Keratinocyte (primary cell): Measurements from ENCODE around the gene SMIM27. TPM values are rescaled to one million over a fixed set of nuclear protein-coding genes. Genes with fewer than 3 reads are reported as not detected.
A peak's percentile ranks its signal among the peaks of the same experiment; 100 is the strongest.

ENCODE experiments used
- DNase-seq: peaks from one replicate; pipeline ENCODE4 v3.0.0-alpha.2; 2011; ENCODE audit warnings: low read depth, missing footprints, low spot score
- FAIRE-seq: peaks from 2 replicates; lab custom pipeline; 2011; peaks lifted over from hg19 to GRCh38; lab: Jason Lieb, UNC
- H2AFZ ChIP-seq: 2 replicates; pipeline ENCODE4 v1.6.0; 2012; ENCODE audit warnings: low read length, control low read depth, inconsistent platforms; ENCODE audit not compliant: control insufficient read depth
- H3K27ac ChIP-seq: 2 replicates; pipeline ENCODE4 v1.5.1; 2011; ENCODE audit warnings: low read length; ENCODE audit not compliant: control insufficient read depth, insufficient read depth
- H3K27me3 ChIP-seq: 3 replicates; pipeline ENCODE4 v1.6.0; 2011; ENCODE audit warnings: low read length; ENCODE audit not compliant: control insufficient read depth, insufficient read depth; ENCODE audit errors: extremely low read depth
- H3K36me3 ChIP-seq, 2 experiments: 2 replicates in 1 of 2; 3 replicates in 1 of 2; pipeline ENCODE4 v1.5.1; 2011; ENCODE audit warnings: low read length in 2 of 2, mild to moderate bottlenecking in 1 of 2; ENCODE audit not compliant: control insufficient read depth in 2 of 2, insufficient read depth in 2 of 2; ENCODE audit errors: extremely low read depth in 1 of 2
- H3K4me1 ChIP-seq: 3 replicates; pipeline ENCODE4 v1.5.1; 2011; ENCODE audit warnings: low read length; ENCODE audit not compliant: control insufficient read depth, insufficient read depth; ENCODE audit errors: extremely low read depth
- H3K4me2 ChIP-seq: 3 replicates; pipeline ENCODE4 v1.6.0; 2011; ENCODE audit warnings: low read depth, low read length; ENCODE audit not compliant: control insufficient read depth, insufficient read depth; ENCODE audit errors: extremely low read depth
- H3K4me3 ChIP-seq, 3 experiments: fragments of 200-600 bp in 1 of 3; sonication (generic) in 1 of 3; 2 replicates in 2 of 3; 3 replicates in 1 of 3; pipeline ENCODE4 v1.5.1; 2011 to 2016; ENCODE audit warnings: low read length in 3 of 3, mild to moderate bottlenecking in 3 of 3, control low read depth in 2 of 3, inconsistent platforms in 1 of 3, low read depth in 1 of 3, mixed read lengths in 1 of 3, mixed run types in 1 of 3, moderate library complexity in 1 of 3; ENCODE audit not compliant: control insufficient read depth in 2 of 3, insufficient read depth in 2 of 3; ENCODE audit errors: extremely low read depth in 1 of 3
- H3K79me2 ChIP-seq: 2 replicates; pipeline ENCODE4 v1.6.0; 2012; ENCODE audit warnings: low read length; ENCODE audit not compliant: control insufficient read depth, insufficient read depth
- H3K9ac ChIP-seq: 3 replicates; pipeline ENCODE4 v1.6.0; 2011; ENCODE audit warnings: low read length; ENCODE audit not compliant: control insufficient read depth, insufficient read depth; ENCODE audit errors: extremely low read depth
- H3K9me1 ChIP-seq: 3 replicates; pipeline ENCODE4 v1.6.0; 2011; ENCODE audit warnings: low read length; ENCODE audit not compliant: control insufficient read depth, insufficient read depth; ENCODE audit errors: extremely low read depth
- H3K9me3 ChIP-seq: 2 replicates; pipeline ENCODE4 v1.5.1; 2012; ENCODE audit warnings: low read depth, low read length; ENCODE audit not compliant: control insufficient read depth
- H4K20me1 ChIP-seq: 3 replicates; pipeline ENCODE4 v1.6.0; 2011; ENCODE audit warnings: low read length; ENCODE audit not compliant: control insufficient read depth, insufficient read depth; ENCODE audit errors: extremely low read depth
- CTCF ChIP-seq, 3 experiments: IDR thresholded peaks in 1 of 3; conservative IDR thresholded peaks in 1 of 3; optimal IDR thresholded peaks in 1 of 3; 2 replicates in 2 of 3; 3 replicates in 1 of 3; pipeline versions ENCODE3 to v1.5.1; 2011; ENCODE audit warnings: low read length in 3 of 3, mild to moderate bottlenecking in 3 of 3, moderate library complexity in 2 of 3, control low read depth in 1 of 3, inconsistent platforms in 1 of 3; ENCODE audit not compliant: insufficient read depth in 2 of 3; ENCODE audit errors: extremely low read depth in 1 of 3
- EZH2 ChIP-seq: IDR thresholded peaks from one replicate; pipeline ENCODE4 v1.6.1; 2012; ENCODE audit warnings: inconsistent platforms, mild to moderate bottlenecking, low read length, moderate library complexity
- dilution Hi-C: fragments of 300-500 bp; cut with MboI; formaldehyde crosslinking; loops from one replicate; pipeline ENCODE4 v1.7.0; 2020; ENCODE audit warnings: low sequenced_read_pairs; ENCODE audit not compliant: extremely low pct_ligation_motif_present
- polyA plus RNA-seq, 5 experiments: library from polyadenylated mRNA; depleted of rRNA in 3 of 5; stranded (reverse) in 3 of 5; stranded (forward) in 1 of 5; unstranded in 1 of 5; fragments of >200 nt; gene quantifications; 1 replicate in 1 of 5; 2 replicates in 3 of 5; 3 replicates in 1 of 5; pipeline versions ENCODE4 v1.2.1 to v1.2.3, GENCODE V29; 2011 to 2012; ENCODE audit warnings: missing spikeins in 2 of 5, low read depth in 1 of 5, low replicate concordance in 1 of 5

Gene SMIM27
- polyA plus RNA-seq, 1 donor (not counting 4 experiments of a cell fraction or from before 2014, with no cell fraction given) = 13.0 TPM

- Histone ChIP-seq H3K9ac (peak overlapping the region; percentile 91), H3K4me1 (peaks cover 12% of the 10 kb centered on the region), H3K9me1 (no peaks in the 10 kb centered on the region), H4K20me1 (peaks cover 3% of the 10 kb centered on the region), H3K36me3 (peaks cover 2 to 3% of the 10 kb centered on the region in 2 experiments), H3K4me3 (peak overlapping the region; percentile 64 to 97 (median 77)), H3K27me3 (no peaks in the 10 kb centered on the region), H3K9me3 (no peaks in the 10 kb centered on the region), H3K4me2 (peak overlapping the region; percentile 94), H2AFZ (peak overlapping the region; percentile 75), H3K27ac (peak overlapping the region; percentile 91), H3K79me2 (peaks cover 61% of the 10 kb centered on the region)
- DNase-seq = peak; percentile 30
- dilution Hi-C loops = loop anchor here (25.0 kb wide), 1 partner anchor 114 kb away; no protein-coding TSS in a partner anchor
- TF ChIP-seq EZH2 (no peak), CTCF (optimal IDR thresholded peaks at IDR 0.05 in 1 of 3, IDR thresholded peaks at IDR 0.05 in 1 of 3, conservative IDR thresholded peaks at IDR 0.05 in 1 of 3; ENCODE audit: extremely low read depth in 1 of 3, insufficient read depth in 2 of 3, low read length in 3 of 3) (no peak)
- peak; percentile 57 for FAIRE-seq
These were observed 663 bp upstream of the SMIM27 start for GRCh38 chr9:32551276-32552051.

DNA sequence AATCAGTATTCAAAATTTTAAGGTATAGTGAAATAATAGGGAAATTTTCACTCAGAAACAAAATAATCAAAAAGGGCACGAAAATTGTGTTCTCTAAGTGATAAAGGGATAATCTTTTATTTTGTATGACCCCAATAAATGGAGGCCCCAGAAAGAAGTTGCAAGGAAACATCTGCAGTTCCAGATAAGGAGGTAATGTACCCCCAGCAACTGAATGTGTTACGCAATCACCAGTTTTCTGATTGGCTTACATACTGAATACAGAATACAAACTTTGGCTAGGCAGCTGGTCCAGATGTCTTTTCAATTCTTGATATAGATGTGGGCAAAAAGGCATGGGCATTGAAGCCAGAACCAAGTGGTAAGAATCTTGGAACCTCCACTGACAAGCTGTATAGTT, 2.0 kb downstream of the SMIM27 start:
- H3K79me2 ChIP-seq = peaks cover 39% of the 10 kb centered on the region
- H3K4me2 ChIP-seq = no peak overlapping the region
- H3K27ac ChIP-seq = no peak overlapping the region
- H3K9me1 ChIP-seq = no peaks in the 10 kb centered on the region
- TF ChIP-seq CTCF (optimal IDR thresholded peaks at IDR 0.05 in 1 of 3, IDR thresholded peaks at IDR 0.05 in 1 of 3, conservative IDR thresholded peaks at IDR 0.05 in 1 of 3; ENCODE audit: extremely low read depth in 1 of 3, insufficient read depth in 2 of 3, low read length in 3 of 3) = no peak
- TF ChIP-seq EZH2 = no peak
- H3K36me3 ChIP-seq = peaks cover 2 to 3% of the 10 kb centered on the region in 2 experiments
- DNase-seq = no peak
- H4K20me1 ChIP-seq = peaks cover 3% of the 10 kb centered on the region
- no peak for FAIRE-seq
- H3K9ac ChIP-seq = no peak overlapping the region
- no peaks in the 10 kb centered on the region for H3K9me3 ChIP-seq
- dilution Hi-C loops = loop anchor here (25.0 kb wide), 1 partner anchor 117 kb away; no protein-coding TSS in a partner anchor
- H2AFZ ChIP-seq = no peak overlapping the region
- no peak overlapping the region for H3K4me3 ChIP-seq
- H3K4me1 ChIP-seq = peaks cover 12% of the 10 kb centered on the region
- no peaks in the 10 kb centered on the region for H3K27me3 ChIP-seq
